ENCODE data around the gene XRCC1. TPM values are rescaled to one million over a fixed set of nuclear protein-coding genes. Genes with fewer than 3 reads are reported as not detected.

The XRCC1 gene
- total and polyA plus RNA-seq, 9 of the 15 experiments (the other 6 are each of a cell fraction or from before 2014, with no cell fraction given) = 1.5 to 36.9 (median 24.9) TPM

DNA sequence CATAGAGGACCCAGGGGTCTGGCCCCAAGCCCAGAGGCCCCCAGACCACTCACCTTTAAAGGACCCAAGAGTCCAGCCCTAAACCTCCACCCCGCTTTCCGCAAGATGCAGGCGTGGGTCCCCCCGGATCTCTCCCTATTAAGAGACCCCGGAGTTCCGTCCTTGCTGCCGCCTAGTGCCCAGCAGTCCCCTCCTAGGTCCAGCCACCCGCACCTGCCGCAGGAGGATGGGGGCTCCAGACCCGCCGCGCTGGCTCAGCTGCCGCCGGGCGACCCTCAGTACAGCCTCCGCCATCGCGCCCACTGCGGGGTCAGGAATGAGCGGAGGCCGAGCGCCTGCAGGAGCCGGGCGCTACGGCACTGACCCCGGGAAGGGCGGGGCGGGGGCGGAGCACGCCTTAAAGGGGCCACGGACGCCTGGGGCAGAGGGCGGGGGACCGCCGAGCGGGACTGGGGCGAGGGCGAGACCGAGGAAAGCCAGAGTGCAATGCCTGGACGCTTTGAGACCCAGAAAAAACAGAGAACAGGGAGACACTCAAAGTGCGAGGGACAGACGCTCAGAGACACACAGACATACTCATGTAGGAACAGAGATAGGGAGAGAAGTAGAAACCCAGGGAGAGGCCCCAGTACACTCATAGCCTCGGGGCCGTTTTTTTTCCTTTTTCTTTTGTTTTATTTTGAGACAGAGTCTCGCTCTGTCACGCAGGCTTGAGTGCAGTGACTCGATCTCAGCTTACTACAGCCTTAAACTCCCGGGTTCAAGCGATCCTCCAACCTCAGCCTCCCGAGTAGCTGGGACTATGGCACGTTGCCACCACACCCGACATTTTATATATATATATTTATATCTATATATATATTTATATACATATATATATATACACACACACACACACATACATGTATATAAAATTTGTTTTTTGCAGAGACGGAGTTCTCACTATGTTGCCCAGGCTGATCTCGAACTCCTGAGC is 48.2 kb downstream of the XRCC1 start, which contains the start of gene ETHE1 (continued):
- TF ChIP-seq YY1 (IDR thresholded peaks at IDR 0.05; ENCODE audit: borderline replicate concordance in 1 of 3, control insufficient read depth in 1 of 3, extremely low read depth in 1 of 3, insufficient read depth in 3 of 3, insufficient read length in 1 of 3, insufficient replicate concordance in 2 of 3, low read depth in 1 of 3, low read length in 2 of 3) (peak in 2 of 3 experiments; percentile 40 to 61), ZNF3 (CRISPR knock-in tag; IDR thresholded peaks at IDR 0.05) (no peak), SOX6 (IDR thresholded peaks at IDR 0.05) (no peak), ZNF408 (CRISPR knock-in tag; IDR thresholded peaks at IDR 0.05; ENCODE audit: low read depth) (no peak), GTF3C2 (IDR thresholded peaks at IDR 0.05; ENCODE audit: borderline replicate concordance, extremely low read depth, insufficient read length) (no peak), KDM2B (CRISPR knock-in tag; IDR thresholded peaks at IDR 0.05) (0 out of 2 replicates have a peak, but pooled peaks have one; percentile 77), MAZ (CRISPR knock-in tag; conservative IDR thresholded peaks at IDR 0.05 in 1 of 2, IDR thresholded peaks at IDR 0.05 in 1 of 2) (peak; percentile 90 to 95), MAX (CRISPR knock-in tag; IDR thresholded peaks at IDR 0.05) (peak; percentile 79)
- TF ChIP-seq, protein P1, sequence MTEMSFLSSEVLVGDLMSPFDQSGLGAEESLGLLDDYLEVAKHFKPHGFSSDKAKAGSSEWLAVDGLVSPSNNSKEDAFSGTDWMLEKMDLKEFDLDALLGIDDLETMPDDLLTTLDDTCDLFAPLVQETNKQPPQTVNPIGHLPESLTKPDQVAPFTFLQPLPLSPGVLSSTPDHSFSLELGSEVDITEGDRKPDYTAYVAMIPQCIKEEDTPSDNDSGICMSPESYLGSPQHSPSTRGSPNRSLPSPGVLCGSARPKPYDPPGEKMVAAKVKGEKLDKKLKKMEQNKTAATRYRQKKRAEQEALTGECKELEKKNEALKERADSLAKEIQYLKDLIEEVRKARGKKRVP (CRISPR knock-in tag; IDR thresholded peaks at IDR 0.05) = no peak
